GM12878 (cell line): ENCODE measurements around the gene ARHGAP5. TPM values are rescaled to one million over a fixed set of nuclear protein-coding genes. Genes with fewer than 3 reads are reported as not detected.

Experiments used
- ATAC-seq: fragments of 200-7000 bp; cut with Tn5 transposase; 3 replicates; pipeline ENCODE4 v1.9.1; 2020; ENCODE audit warnings: mild to moderate bottlenecking, moderate library complexity
- BruUV-seq: library from RNA; stranded (reverse); fragments of 400-500 nt; replicated peaks from 2 replicates; lab custom pipeline; 2021; lab: Mats Ljungman, UMichigan
- CTCF ChIA-PET: fragments of 300-600 bp; sonication (Branson Sonifier 250); formaldehyde crosslinking; extraction: SDS; loops from one replicate; lab custom pipeline; 2021; ENCODE audit warnings: inconsistent platforms; lab: Yijun Ruan, JAX
- POLR2A ChIA-PET: fragments of 350-600 bp; formaldehyde crosslinking; extraction: SDS; loops from one replicate; lab custom pipeline; 2021; ENCODE audit warnings: inconsistent platforms; lab: Charles Lee
- RAD21 ChIA-PET: fragments of 300-600 bp; sonication (Branson Sonifier 250); formaldehyde crosslinking; loops from one replicate; lab custom pipeline; 2023; ENCODE audit warnings: antibody characterized with exemption; ENCODE audit not compliant: unreplicated experiment; lab: Charles Lee
- SMC1A ChIA-PET: fragments of 300-600 bp; sonication (Branson Sonifier 250); formaldehyde crosslinking; loops from one replicate; lab custom pipeline; 2023; ENCODE audit not compliant: unreplicated experiment, uncharacterized antibody; lab: Charles Lee
- DNase-seq: peaks from one replicate; pipeline ENCODE4 v3.0.0-alpha.2; 2011; ENCODE audit warnings: low read depth, low spot score
- FAIRE-seq: peaks from 3 replicates; lab custom pipeline; 2011; peaks lifted over from hg19 to GRCh38; lab: Jason Lieb, UNC
- H2AFZ ChIP-seq: 2 replicates; pipeline ENCODE4 v1.6.0; 2011; ENCODE audit warnings: low read depth, low read length, control low read depth; ENCODE audit not compliant: control insufficient read depth
- H3K27ac ChIP-seq: 2 replicates; pipeline ENCODE4 v1.5.1; 2011; ENCODE audit warnings: control low read depth; ENCODE audit not compliant: control insufficient read depth, insufficient read depth
- H3K27me3 ChIP-seq, 2 experiments: replicated peaks in 1 of 2; 2 replicates each; pipeline versions ENCODE4 v1.6.0 to v1.6.1; 2011; ENCODE audit warnings: low read length in 1 of 2; ENCODE audit not compliant: control insufficient read depth in 2 of 2, insufficient read depth in 2 of 2
- H3K36me3 ChIP-seq, 2 experiments: 2 replicates each; pipeline ENCODE4 v1.5.1; 2011; ENCODE audit warnings: low read length in 1 of 2; ENCODE audit not compliant: control insufficient read depth in 2 of 2, insufficient read depth in 2 of 2
- H3K4me1 ChIP-seq: 2 replicates; pipeline ENCODE4 v1.6.1; 2011; ENCODE audit warnings: mild to moderate bottlenecking, low read length, moderate library complexity, mixed read lengths; ENCODE audit not compliant: control insufficient read depth, insufficient read depth
- H3K4me2 ChIP-seq: 2 replicates; pipeline ENCODE4 v1.6.0; 2011; ENCODE audit warnings: control low read depth; ENCODE audit not compliant: control insufficient read depth, insufficient read depth
- H3K4me3 ChIP-seq: fragments of 200-600 bp; sonication (generic); 2 replicates; pipeline ENCODE4 v1.5.1; 2016
- H3K79me2 ChIP-seq: 2 replicates; pipeline ENCODE4 v1.6.0; 2011; ENCODE audit warnings: low read length; ENCODE audit not compliant: control insufficient read depth, insufficient read depth
- H3K9ac ChIP-seq: 2 replicates; pipeline ENCODE4 v1.8.0; 2011; ENCODE audit warnings: low read length, control low read depth, mixed read lengths; ENCODE audit not compliant: control insufficient read depth, insufficient read depth
- H3K9me3 ChIP-seq: replicated peaks from 3 replicates; pipeline ENCODE4 v1.5.1; 2011; ENCODE audit warnings: mild to moderate bottlenecking, low read length; ENCODE audit not compliant: control insufficient read depth, insufficient read depth
- H4K20me1 ChIP-seq: 2 replicates; pipeline ENCODE4 v1.6.0; 2011; ENCODE audit not compliant: control insufficient read depth, insufficient read depth
- BRCA1 ChIP-seq: IDR thresholded peaks from 2 replicates; pipeline ENCODE4 v1.6.1; 2011; ENCODE audit warnings: low read depth, low read length, improper control_type of control experiment
- CEBPB ChIP-seq, 2 experiments: fragments of 150-350 bp in 1 of 2; IDR thresholded peaks; 2 replicates each; pipeline ENCODE4 v1.6.1; 2012 to 2014; ENCODE audit warnings: low read depth in 2 of 2, low read length in 2 of 2, borderline replicate concordance in 1 of 2, inconsistent platforms in 1 of 2
- CHD2 ChIP-seq: IDR thresholded peaks from 2 replicates; pipeline ENCODE4 v1.6.1; 2011; ENCODE audit warnings: low read depth, low read length, improper control_type of control experiment, borderline replicate concordance
- E2F8 ChIP-seq: fragments of 450-650 bp; IDR thresholded peaks from 2 replicates; pipeline ENCODE4 v1.6.1; 2018; ENCODE audit warnings: mild to moderate bottlenecking, low read depth, moderate library complexity; ENCODE audit not compliant: partially characterized antibody
- ESRRA ChIP-seq: IDR thresholded peaks from 2 replicates; pipeline ENCODE4 v1.6.1; 2012; ENCODE audit warnings: mild to moderate bottlenecking, low read length, improper control_type of control experiment
- HDAC2 ChIP-seq: fragments of 200-600 bp; sonication (generic); IDR thresholded peaks from 2 replicates; pipeline ENCODE4 v1.6.1; 2017
- IRF5 ChIP-seq: fragments of 450-650 bp; IDR thresholded peaks from 2 replicates; pipeline ENCODE4 v1.6.1; 2017; ENCODE audit warnings: borderline replicate concordance
- MTA3 ChIP-seq: IDR thresholded peaks from 2 replicates; pipeline ENCODE4 v1.6.1; 2012; ENCODE audit warnings: low read length, inconsistent platforms, borderline replicate concordance
- RUNX3 ChIP-seq: IDR thresholded peaks from 2 replicates; pipeline ENCODE4 v1.6.1; 2012; ENCODE audit warnings: low read length, inconsistent platforms
- YBX1 ChIP-seq: fragments of 450-650 bp; IDR thresholded peaks from 2 replicates; pipeline ENCODE4 v1.6.1; 2016; ENCODE audit warnings: antibody characterized with exemption
- WGBS: methylation state at CpG from one replicate; pipeline ENCODE4 v1.1.6; 2016; ENCODE audit warnings: low lambda C conversion rate; ENCODE audit not compliant: insufficient replicate concordance, insufficient coverage; ENCODE audit errors: missing lambda C conversion rate; 5-methylcytosine and 5-hydroxymethylcytosine counted together
- in situ Hi-C: fragments of 300-500 bp; cut with MboI; formaldehyde crosslinking; loops from 9 replicates; pipeline ENCODE4 v1.14.3; 2018; ENCODE audit warnings: mixed read lengths
- intact Hi-C: fragments of 100-400 bp; cut with micrococcal nuclease; formaldehyde crosslinking; loops from one replicate; pipeline ENCODE4 v1.14.2; 2022; ENCODE audit not compliant: unreplicated experiment
- polyA plus RNA-seq, 11 experiments: library from polyadenylated mRNA; depleted of rRNA in 4 of 11; unstranded in 6 of 11; stranded (reverse) in 5 of 11; fragments of >200 nt; fragmentation: Nextera tagmentation in 4 of 11; fragmentation: Illumina TruSeq in 1 of 11; extraction: Ambion mirVana in 4 of 11; extraction: Trizol in 1 of 11; gene quantifications; 1 replicate in 1 of 11; 2 replicates in 10 of 11; pipeline versions ENCODE4 v1.2.1 to v1.2.3, GENCODE V29; 2011 to 2016; ENCODE audit warnings: inconsistent platforms in 2 of 11, missing spikeins in 2 of 11, low read depth in 1 of 11
- total RNA-seq, 4 experiments: library from RNA; depleted of rRNA in 3 of 4; stranded (reverse); fragments of >200 nt in 3 of 4; fragmentation: Illumina TruSeq in 1 of 4; extraction: Trizol in 1 of 4; gene quantifications; 2 replicates each; pipeline versions ENCODE4 v1.2.1 to v1.2.3, GENCODE V29; 2013 to 2021

Gene ARHGAP5
- total and polyA plus RNA-seq, 10 of the 15 experiments (the other 5 are each of a cell fraction or from before 2014, with no cell fraction given): 0.91 to 19.6 (median 7.2) TPM

- 71% methylated on average over 2 of the region's 2 CpGs for WGBS
- Histone ChIP-seq H3K4me2 (no peak overlapping the region), H2AFZ (no peak overlapping the region), H3K4me3 (no peak overlapping the region), H3K9me3 (no peaks in the 10 kb centered on the region), H3K27me3 (no peaks in the 10 kb centered on the region), H3K9ac (no peak overlapping the region), H3K27ac (no peak overlapping the region), H3K36me3 (no peaks in the 10 kb centered on the region), H4K20me1 (no peaks in the 10 kb centered on the region), H3K4me1 (peaks cover 5% of the 10 kb centered on the region), H3K79me2 (no peaks in the 10 kb centered on the region)
- SMC1A ChIA-PET: interaction anchor here (0.7 kb wide), 1 partner anchor 1461 kb away, joined by 4 read pairs; no protein-coding TSS in a partner anchor
- ATAC-seq: no peak
- POLR2A ChIA-PET: no interaction called here
- RAD21 ChIA-PET: no interaction called here
- in situ Hi-C loops: no loop called here
- intact Hi-C loops: no loop called here
- no peak for TF ChIP-seq BRCA1
- TF ChIP-seq RUNX3: no peak
- no peak for TF ChIP-seq CHD2
- no peak for TF ChIP-seq CEBPB (IDR thresholded peaks at IDR 0.05; ENCODE audit: borderline replicate concordance in 1 of 2, low read depth in 2 of 2, low read length in 2 of 2)
- TF ChIP-seq ESRRA: no peak
- BruUV-seq: no TSS peak
- CTCF ChIA-PET: no interaction called here
- FAIRE-seq: no peak
- DNase-seq: no peak
These were observed 116.4 kb downstream of the ARHGAP5 start for GRCh38 chr14:32193532-32193931.

- Histone ChIP-seq H3K9me3 (no peaks in the 10 kb centered on the region), H3K79me2 (no peaks in the 10 kb centered on the region), H3K4me1 (peaks cover 11% of the 10 kb centered on the region), H3K9ac (no peak overlapping the region), H3K36me3 (no peaks in the 10 kb centered on the region), H3K4me2 (no peak overlapping the region), H2AFZ (no peak overlapping the region), H4K20me1 (no peaks in the 10 kb centered on the region), H3K27ac (no peak overlapping the region), H3K27me3 (no peaks in the 10 kb centered on the region), H3K4me3 (no peak overlapping the region)
- POLR2A ChIA-PET: no interaction called here
- SMC1A ChIA-PET: no interaction called here
- in situ Hi-C loops: no loop called here
- ATAC-seq (no peak), DNase-seq (no peak), FAIRE-seq (no peak)
- BruUV-seq: no TSS peak
- CTCF ChIA-PET: interaction anchor here (1.3 kb wide), 1 partner anchor 12 kb away, joined by 3 read pairs; no protein-coding TSS in a partner anchor
- intact Hi-C loops: no loop called here
- RAD21 ChIA-PET: no interaction called here
- WGBS: 0% methylated on average over 1 of the region's 1 CpG
- TF ChIP-seq IRF5: no peak
- TF ChIP-seq YBX1: no peak
- TF ChIP-seq HDAC2: no peak
- TF ChIP-seq MTA3: no peak
- no peak for TF ChIP-seq E2F8
These were observed 118.5 kb downstream of the ARHGAP5 start for GRCh38 chr14:32195636-32196035.
